ENCODE results near the gene RPRD1B.

The RPRD1B gene

DNA sequence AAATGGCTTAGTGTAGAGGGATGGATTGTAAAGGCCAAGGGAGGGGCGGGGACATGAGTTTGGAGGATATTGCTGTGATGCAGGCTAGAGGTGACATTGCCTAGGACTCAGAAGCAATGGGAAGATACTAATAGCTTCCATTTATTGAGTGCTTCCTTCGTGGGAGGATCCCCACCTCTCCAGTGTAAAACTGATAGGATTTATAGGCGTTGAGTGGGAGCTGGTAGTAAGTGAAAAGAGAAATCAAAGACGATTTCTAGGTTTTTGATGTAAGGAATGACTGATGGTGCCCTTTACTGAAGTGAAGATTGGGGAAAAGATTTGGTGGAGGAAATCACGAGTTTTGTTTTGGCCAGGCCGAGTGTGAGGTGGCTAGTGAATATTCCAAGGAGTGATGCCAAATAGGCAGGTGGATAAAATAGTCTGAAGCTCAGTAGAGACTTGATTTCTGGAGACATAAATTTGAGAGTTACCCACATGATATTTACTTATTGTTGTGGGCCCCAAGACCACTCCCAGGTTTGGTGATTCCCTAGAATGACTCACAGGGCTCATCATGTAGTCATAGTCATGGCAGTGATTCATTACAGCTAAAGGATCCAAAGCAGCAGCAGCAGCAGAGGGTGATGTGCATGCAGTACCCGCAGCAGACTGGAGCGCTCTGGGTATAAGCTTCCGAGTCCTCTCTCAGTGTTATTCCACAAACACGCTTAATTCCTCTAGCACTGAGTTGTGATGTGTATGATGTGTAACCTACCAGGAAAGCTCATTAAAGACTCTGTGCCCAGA, 10.2 kb downstream of the RPRD1B start:
- DNase-seq = no peak

DNA sequence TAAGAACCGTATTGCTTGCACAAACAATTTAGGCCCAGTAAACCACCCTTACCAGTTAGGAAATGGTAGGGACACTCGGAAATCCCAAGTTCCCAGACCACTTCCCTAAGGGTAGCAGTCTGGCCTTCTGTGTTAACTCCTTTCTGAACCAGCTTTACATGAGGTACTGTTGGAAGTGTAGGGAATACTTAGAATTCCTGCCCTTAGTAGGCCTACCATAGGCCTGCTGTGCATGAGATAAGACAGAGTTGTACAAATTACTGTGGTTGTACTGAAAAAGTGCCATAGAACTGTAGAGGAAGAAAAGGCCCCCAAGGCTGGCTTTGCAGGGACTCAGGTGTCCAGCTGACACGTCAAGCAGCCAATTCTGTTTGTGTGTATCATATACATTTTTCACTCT, 11.1 kb downstream of the RPRD1B start:
- no peak for DNase-seq

DNA sequence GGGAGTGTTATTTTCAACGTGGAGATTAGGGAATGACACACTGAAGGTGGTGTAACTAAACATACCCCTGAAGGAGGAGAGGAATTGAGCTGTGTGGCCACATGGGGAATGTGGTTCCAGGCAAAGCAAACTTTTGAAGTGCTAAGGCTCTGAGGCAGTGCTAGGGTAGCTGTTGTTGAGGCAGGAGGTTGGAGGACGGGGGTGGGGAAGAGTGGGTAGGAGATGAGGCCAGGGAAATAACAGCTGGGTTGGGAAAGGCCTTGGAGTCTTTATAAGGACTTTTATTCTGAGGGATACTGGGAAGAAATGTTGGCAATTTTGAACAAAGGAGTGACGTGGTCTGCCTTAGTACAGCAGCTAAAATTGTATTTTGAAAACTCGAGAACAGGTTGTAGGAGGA, 13.0 kb downstream of the RPRD1B start:
- no peak for DNase-seq

DNA sequence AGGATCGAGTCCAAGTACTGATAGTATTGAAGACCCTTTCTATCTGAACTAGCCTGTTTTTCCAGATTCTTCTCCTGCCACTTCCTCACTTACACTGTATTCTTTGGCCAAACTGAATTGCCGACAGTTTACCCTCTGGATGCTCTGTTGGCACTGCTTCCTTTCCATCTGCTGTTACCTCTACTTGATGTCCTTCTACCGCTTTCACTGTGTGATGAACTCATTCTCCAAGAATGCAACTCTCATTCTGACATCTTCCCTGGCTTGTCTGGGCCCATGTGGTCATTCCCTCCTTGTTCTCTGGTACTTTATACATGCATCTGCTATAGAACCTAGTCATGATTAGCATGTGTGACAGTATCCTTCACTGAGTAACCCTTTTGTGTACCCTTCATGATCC, 16.3 kb downstream of the RPRD1B start:
- DNase-seq = no peak

DNA sequence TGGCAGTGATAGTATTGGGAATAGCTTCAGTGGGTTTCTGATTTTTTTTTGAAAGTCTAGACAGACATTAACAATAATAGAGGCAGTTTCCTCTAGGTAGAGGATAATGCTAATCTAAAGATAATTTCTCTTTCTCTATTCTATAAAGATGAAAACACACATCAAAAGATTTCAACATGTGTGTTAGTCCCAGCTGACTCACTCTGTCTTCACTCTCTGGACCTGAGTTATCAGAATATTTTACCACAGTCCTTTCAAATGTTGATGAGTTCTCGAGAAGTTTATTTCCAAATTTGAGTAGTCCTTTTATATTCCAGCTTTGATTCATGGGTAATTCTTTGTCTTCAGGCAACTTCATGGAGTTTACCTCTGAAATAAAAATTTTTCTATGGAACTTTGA, 17.1 kb downstream of the RPRD1B start:
- no peak for DNase-seq

DNA sequence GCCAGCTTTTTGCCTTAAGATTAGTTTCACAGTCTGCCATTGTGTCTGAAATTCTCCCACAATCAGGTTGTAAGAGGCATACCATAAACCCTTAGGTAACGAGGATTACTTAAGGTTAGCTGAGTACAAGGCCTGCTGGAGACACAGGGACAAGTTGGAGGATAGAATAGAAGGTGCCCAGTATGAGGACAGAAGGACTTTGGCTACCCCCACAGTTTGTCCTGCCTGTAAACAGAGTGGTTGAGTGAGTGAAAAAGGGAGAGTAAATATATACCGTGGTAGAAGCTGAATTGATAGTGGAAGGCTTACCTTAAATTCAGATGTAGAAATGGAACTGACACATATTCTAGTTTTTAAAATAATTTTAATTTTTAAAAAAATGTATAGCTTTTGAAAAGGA, 19.3 kb downstream of the RPRD1B start:
- no peak for DNase-seq

DNA sequence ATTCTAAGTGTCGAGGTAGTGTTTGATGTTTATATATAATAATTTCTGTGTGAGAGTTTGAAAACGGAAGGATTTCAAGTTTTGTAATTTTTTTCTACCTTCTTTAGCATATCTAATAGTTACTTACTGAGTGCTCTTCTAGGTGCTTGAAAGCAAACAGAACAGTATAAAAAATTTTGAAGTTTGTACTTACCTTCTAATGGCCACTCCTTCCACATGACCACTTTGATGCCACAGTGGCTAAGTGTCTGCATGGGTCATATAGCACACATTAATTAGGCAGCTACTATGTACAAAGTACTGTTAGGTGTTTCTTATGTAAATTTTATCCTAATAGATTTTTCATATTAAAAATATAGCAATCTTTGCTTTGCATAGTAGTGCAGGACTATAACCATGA, 21.1 kb downstream of the RPRD1B start:
- DNase-seq = no peak

DNA sequence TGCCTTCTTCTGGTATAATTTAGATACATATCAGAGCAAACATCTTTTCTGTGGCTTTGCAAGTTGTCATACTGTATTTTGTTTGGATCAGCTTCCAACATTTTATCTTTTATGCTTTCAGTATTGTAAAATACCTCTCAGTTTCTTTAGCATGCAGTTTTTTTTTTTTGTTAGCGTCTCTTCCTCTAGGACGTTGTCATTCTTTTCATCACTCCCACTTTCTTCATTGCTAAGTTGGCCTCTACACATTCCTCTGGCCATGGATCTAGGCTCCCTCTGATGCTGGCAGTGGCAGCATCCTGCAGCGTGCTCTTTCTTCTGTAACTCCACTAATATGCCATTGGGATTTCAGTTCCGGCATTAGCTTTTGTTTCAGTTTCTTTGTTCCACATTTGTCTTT, 21.7 kb downstream of the RPRD1B start:
- no peak for DNase-seq

DNA sequence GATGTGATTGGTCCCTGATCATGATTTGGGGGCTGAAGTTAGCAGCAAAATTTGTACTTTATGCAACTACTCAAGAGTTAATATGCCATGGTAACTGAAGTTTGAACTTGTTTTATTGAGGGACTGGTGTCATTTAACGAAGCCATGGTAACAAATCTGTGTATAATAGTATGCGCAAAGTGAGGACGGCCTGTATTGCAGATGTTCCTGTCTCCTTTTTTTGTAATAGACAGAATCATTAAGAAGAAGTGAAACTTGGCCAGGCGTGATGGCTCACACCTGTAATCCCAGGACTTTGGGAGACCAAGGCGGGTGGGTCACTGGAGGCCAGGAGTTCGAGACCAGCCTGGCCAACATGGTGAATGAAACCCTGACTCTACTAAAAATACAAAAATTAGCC, 22.3 kb downstream of the RPRD1B start:
- no peak for DNase-seq

DNA sequence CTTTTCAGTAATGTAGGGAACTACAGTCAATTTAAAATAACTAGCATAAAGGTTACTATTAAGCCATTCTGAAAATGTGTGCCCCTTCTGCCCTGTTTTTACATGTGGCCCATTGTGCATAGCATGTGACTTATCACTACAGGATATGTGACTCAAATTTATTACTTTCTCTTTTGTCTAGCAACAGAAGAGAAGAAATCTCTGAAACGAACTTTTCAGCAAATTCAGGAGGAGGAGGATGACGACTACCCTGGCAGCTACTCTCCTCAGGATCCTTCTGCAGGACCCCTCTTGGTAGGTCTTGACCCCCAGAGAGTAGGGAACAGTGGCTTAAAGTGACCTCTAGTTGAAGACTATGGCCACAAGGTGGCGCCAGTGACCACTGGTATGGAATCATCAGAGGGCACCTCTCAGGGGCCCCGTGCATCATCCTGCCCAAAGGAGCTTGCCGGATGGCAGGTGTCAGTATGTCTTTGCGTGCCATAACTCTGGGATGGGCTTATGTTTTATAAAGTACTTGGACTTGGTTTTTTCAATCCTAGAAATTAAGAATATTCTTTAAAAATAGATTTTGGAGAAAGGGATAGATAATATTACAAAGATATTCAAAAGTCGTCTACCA, 23.9 kb downstream of the RPRD1B start:
- DNase-seq = peak; percentile 46

DNA sequence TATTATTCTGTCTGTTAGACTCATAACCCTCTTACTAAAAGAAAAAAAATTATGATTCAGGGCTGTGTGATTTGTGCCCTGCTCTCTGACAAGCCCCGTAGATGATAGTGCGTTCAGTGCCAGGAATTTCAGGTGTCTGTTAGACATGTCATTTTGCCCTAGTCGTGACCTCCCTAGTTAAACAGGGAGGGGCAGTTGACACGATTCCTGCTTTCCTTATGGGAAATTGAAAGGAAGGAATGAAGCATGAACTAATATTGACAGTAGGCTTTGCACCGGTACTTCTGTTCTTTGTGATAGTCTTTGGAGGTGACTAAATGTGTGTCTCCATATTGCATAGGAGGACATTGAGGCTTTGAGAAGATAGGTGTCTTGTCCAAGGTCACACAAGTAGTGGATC, 26.3 kb downstream of the RPRD1B start:
- no peak for DNase-seq

DNA sequence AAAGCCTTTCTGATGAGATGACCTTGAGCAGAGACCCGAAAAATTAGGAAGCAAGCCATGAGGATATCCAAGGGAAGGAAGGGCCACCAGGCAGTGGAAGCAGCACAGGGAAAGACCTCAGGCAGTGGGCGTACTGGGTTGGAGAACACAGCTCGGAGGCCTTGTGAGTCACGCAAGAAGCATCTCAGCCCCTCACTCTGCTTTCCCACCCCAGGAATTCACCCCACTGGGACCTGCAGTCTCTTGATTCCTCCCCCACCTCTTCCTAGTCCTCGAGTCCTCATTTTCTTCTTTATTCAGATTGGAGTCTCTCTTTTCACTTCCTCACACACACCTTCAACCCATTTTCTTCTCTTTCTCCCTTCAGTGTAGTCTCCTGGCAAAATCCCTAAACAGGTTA, 27.0 kb downstream of the RPRD1B start:
- no peak for DNase-seq

DNA sequence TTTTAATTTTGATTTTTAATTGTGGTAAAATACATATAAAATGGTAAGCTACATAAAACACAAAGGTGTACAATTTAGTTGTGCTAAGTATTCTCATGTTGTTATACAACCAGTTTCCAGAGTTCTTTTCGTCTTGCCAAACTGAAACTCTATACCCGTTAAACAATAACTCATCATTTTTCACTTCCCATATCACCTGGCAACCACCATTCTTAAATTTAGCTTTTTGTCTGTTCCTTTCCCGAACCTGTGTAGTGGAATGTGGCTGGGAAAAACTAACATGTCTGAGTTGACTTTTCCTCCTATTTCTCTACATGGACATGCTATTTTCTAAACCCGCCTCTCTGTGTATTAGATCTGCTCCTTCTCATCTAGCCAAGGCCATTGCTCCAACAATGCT, 27.6 kb downstream of the RPRD1B start:
- DNase-seq = no peak

DNA sequence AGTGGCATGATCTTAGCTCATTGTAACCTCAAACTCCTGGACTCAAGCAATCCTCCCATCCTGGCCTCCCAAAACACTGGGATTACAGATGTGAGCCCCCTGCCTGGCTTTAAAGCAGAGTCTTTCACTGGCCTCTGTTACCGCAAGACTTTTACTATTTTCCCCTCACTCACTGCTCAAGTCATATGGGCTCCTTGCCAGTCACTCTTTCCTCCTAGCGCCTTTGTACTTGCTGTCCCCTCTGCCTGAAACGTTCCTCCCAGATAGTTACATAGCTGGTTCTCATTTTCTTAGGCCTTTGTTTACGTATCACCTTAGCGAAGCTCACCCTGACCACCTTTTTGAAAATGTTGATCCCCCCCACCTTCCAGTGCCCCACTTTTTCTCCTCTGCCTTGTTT, 29.3 kb downstream of the RPRD1B start:
- no peak for DNase-seq

DNA sequence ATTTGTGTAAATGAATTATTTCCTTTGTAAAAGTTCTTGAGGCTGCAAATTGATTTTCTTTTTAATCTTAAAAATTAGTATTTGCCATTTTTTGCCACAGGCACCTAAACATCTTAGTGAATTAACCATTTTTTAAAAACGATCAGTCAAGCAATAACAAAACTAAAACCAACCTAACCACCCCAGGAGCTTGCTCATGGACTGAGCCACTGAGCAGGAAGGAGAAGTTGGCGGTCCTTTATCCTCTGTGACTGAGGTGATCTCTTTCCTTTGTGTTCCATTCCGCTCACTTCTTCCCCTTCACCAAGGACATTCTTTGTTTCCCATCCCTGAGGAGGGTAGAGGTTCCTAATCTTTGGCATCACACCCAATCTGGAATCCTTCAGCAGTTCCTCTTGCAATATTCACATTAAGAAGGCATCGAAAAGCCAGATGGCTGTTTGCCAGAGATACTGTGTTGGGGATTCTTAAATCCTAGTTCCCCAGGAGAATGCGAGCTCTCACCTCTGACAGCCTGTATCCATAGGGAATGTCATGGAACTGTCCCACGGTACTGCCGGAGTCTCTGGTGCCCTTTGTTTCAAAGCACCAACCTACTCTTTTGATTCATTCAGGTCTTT, 30.5 kb downstream of the RPRD1B start:
- no peak for DNase-seq

DNA sequence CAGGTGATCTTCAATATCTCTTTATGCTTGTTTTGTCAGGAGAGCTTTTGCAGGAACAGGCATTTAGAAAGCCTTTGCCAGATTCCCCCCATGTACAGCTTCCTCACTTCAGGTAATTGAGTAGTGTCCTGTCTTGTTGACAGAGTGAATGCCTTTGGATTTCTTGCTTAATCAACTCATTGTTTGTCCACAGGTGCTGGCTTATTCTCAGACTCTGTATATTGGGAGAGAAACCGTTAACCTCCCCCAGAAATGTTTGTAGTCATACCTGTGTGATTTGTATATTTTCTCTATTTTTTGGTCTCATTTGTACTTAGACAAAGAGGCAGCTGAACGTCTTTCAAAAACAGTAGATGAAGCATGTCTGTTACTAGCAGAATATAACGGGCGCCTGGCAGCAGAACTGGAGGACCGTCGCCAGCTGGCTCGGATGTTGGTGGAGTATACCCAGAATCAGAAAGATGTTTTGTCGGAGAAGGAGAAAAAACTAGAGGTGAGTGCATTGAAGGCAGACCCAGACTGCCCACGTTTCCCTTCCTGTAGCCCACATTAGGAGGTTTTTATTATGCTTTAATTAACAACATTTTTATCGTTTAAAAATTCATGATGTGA, 32.3 kb downstream of the RPRD1B start:
- DNase-seq = no peak

DNA sequence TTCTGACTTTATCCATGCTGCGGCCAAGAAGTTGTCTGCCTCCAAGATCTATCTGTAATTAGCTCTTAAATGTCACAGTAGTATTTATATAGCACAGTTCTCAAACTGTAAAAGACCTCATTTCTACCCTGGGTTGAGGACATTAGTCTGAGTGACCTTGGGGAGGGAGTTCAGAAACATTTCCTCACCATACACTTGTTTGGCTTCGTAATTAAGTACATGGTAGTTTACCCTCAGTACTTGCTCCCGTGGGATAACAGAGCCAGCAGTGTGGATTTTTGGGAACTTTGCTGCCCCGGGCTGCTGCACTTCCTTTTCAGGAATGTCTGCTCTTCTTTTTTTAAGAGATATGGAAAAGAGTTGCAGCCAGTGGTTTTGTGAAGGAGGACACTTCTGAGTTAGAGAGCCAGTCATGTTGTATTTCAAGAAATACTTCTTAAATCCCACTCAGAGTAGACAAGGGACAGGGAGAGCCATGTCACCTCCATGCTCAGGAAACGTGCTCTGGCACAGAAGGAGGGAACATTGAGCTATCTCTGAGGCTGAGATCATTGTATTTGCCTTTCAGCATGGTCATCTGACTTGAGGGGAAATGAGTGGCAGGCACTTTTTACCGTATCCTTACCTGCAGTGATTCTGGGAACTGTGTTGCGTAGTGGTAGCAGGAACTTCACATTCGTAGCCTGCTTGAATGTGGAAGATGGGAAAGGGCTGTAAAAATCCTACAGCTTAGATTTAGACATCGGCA, 33.6 kb downstream of the RPRD1B start:
- no peak for DNase-seq

DNA sequence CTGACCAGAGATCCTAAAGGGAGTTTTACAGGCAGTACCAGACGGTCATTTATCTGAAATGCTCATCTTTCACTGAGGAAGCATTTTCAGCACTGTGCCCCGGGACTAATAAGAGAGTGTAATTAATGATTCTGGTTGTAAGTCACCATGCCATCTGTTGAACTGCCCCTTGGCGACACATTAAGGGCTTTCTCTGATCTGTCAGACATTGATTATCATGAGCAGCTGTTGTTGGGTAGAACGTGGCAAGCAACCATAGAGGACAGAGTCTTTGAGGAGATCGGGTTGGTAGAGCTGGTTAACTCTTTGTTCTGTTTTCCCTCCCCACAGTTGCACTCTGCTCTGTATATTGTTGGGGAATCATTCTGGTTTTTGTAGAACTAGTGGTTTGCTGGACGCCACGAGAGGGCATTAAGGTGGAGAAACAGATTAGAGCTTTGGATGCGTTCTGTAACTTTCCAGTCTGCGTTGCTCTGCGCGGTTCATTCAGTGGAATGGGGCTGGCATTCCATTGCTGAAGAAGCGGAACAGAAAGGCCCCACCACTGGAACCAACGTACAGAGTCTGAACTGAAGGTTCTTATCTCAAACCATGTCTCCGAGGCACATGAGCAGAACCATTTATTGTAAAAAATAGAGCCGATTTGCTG, 34.3 kb downstream of the RPRD1B start:
- DNase-seq = no peak

DNA sequence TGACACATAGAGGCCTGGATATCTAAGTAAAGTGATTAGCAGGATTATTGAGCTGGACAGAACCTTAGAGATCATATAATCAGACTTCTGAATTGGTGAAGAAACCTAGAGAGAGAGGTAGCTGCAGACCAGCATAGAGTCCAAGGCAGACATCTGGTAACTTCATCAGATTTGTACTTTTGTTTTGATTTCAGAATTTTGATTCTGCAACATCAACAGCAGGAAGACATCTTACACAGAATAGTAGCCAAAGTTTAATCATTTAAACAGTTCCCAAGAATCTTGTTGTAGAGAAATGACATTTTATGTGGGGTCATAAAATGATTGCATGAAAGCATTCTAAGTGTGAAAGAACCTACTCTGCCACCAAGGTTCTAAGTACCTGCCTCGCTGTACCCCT, 39.4 kb downstream of the RPRD1B start:
- DNase-seq = no peak

DNA sequence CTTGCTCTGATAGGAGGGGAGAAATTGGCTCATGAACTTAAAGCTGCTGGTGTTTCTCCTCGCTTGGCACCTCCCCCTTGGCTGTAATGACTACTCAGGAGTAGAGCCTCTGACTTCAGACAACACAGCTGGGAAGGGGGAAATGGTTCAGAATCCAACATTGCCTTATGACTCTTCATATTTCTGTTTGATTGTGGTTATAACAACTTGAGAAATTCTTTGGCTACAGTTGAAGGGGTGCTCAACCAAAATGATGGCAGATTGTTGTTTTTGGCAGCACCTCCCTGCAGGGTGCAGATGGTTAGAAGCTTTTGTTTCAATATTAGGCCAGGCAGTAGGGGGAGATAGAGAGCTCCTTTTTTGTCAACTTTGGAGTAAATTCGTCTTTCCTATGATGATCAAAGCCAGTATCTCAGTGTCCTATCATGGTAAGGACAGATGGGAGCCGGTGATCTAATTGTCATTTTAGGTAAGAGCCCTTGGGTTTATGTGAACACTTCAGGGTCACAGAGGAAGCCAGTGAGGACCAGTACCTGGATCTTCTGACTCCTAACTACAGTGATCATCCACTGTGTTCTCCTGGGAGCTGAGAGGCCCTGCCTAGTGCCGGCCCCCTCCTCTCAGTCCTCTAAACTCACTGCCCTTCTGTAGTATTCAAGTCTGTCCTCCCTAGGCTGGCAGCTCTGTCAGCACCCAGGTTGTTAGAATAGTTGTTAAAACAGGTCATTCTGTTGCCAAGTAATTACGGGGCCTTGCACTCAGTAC, 39.9 kb downstream of the RPRD1B start:
- DNase-seq = no peak

DNA sequence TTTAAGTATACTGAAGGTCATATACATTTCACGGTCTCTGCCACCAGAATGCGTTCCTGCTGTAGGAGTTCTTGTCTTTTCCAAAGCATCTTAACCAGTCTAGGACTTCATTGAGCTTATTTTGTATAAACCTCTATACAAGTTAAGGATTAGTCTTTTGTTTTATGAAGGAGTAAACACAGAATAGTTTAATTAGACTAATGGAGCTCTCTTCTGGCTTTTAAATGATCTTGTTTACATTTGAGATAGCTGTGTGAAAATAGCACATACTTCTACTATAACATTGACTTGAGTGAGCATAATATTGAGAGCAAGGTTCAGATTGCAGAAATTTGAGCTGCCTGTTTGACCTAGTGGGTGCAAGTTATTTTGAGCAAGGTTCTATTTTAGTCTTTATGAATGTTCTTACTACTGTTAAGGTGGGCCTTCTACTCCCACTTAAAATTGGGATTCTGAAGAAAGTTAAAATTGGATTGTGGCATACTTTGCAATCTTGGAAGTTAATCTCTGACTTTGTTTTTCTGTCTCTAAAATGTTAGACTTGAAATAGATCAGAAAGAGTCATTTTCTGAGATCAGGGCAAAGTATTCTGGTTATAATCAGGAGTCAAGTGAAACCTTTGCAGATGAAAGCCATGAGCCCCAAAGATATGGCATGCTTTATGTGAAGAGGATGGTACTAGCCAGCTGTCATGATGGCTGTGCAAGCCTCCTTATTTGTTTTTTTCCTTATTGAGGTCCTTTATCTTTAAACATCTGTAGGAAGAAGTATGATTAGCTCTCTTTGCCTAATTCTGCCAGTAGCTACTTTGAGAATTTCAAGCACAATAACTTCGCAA, 41.8 kb downstream of the RPRD1B start:
- DNase-seq = no peak

All from NCI-H510A (cell line).